Glutamatergic neuron (in vitro differentiated cells): ENCODE data around the gene HS6ST2. TPM values are rescaled to one million over a fixed set of nuclear protein-coding genes. Genes with fewer than 3 reads are reported as not detected.

Source experiments
- DNase-seq: peaks from one replicate; pipeline ENCODE4 v3.0.0; 2022
- H3K27ac Mint-ChIP-seq: one replicate; pipeline ENCODE4 v1.8.0; 2020; ENCODE audit warnings: mild to moderate bottlenecking, mixed read lengths, inconsistent platforms; ENCODE audit not compliant: unreplicated experiment
- H3K27me3 Mint-ChIP-seq: one replicate; pipeline ENCODE4 v1.8.0; 2020; ENCODE audit warnings: mild to moderate bottlenecking, moderate library complexity, mixed read lengths, inconsistent platforms; ENCODE audit not compliant: unreplicated experiment
- H3K36me3 Mint-ChIP-seq: one replicate; pipeline ENCODE4 v1.8.0; 2020; ENCODE audit warnings: mild to moderate bottlenecking, mixed read lengths, inconsistent platforms; ENCODE audit not compliant: unreplicated experiment
- H3K4me1 Mint-ChIP-seq: one replicate; pipeline ENCODE4 v1.8.0; 2020; ENCODE audit warnings: mild to moderate bottlenecking, low read depth, mixed read lengths, inconsistent platforms; ENCODE audit not compliant: unreplicated experiment
- H3K4me3 Mint-ChIP-seq: one replicate; pipeline ENCODE4 v1.8.0; 2020; ENCODE audit warnings: mild to moderate bottlenecking, mixed read lengths, inconsistent platforms; ENCODE audit not compliant: unreplicated experiment
- H3K9me3 Mint-ChIP-seq: one replicate; pipeline ENCODE4 v1.8.0; 2020; ENCODE audit warnings: mild to moderate bottlenecking, moderate library complexity, mixed read lengths, inconsistent platforms; ENCODE audit not compliant: unreplicated experiment
- CTCF ChIP-seq: fragments of 200-600 bp; sonication (generic); IDR thresholded peaks from one replicate; pipeline ENCODE4 v1.5.0; 2021; ENCODE audit not compliant: partially characterized antibody, unreplicated experiment
- total RNA-seq: library from RNA; stranded (reverse); fragmentation: NEBNext Ultra II Directional; extraction: Animal tissue kit (Norgen Biotek cat#: 25700); gene quantifications from one replicate; pipeline ENCODE4 v1.2.1, GENCODE V29; 2021; ENCODE audit not compliant: unreplicated experiment

Gene HS6ST2
- total RNA-seq, 1 donor from 2014 or later = 2.9 TPM

- no peaks in the 10 kb centered on the region for H3K9me3 Mint-ChIP-seq
Observed at GRCh38 chrX:132623300-132623699, 335.1 kb downstream of the HS6ST2 start.

GRCh38 chrX:132622130-132622529 is 336.3 kb downstream of the HS6ST2 start:
- Mint-ChIP-seq H3K27me3 (no peaks in the 10 kb centered on the region), H3K4me1 (no peaks in the 10 kb centered on the region), H3K36me3 (no peaks in the 10 kb centered on the region), H3K4me3 (no peak overlapping the region), H3K9me3 (no peaks in the 10 kb centered on the region), H3K27ac (no peak overlapping the region)
- no peak for DNase-seq
- TF ChIP-seq CTCF = no peak

More at GRCh38 chrX:132623300-132623699, 335.1 kb downstream of the HS6ST2 start:
- Mint-ChIP-seq H3K4me1 (no peaks in the 10 kb centered on the region), H3K4me3 (no peak overlapping the region), H3K27ac (no peak overlapping the region), H3K36me3 (no peaks in the 10 kb centered on the region), H3K27me3 (no peaks in the 10 kb centered on the region)
- TF ChIP-seq CTCF = no peak
- DNase-seq = no peak

- no peaks in the 10 kb centered on the region for H3K9me3 Mint-ChIP-seq
- DNase-seq = no peak
- H3K27me3 Mint-ChIP-seq = no peaks in the 10 kb centered on the region
- H3K4me1 Mint-ChIP-seq = no peaks in the 10 kb centered on the region
- no peak overlapping the region for H3K27ac Mint-ChIP-seq
- TF ChIP-seq CTCF = no peak
- no peaks in the 10 kb centered on the region for H3K36me3 Mint-ChIP-seq
- H3K4me3 Mint-ChIP-seq = no peak overlapping the region
Observed at GRCh38 chrX:132618810-132619209, 339.6 kb downstream of the HS6ST2 start.

GRCh38 chrX:132615391-132616131 is 342.9 kb downstream of the HS6ST2 start:
- DNase-seq = peak; percentile 34
- Mint-ChIP-seq H3K4me1 (no peaks in the 10 kb centered on the region), H3K27me3 (peaks cover 2% of the 10 kb centered on the region), H3K4me3 (no peak overlapping the region), H3K9me3 (no peaks in the 10 kb centered on the region), H3K36me3 (no peaks in the 10 kb centered on the region), H3K27ac (no peak overlapping the region)
- TF ChIP-seq CTCF = peak; percentile 55

GRCh38 chrX:132614297-132614696 is 344.1 kb downstream of the HS6ST2 start:
- Mint-ChIP-seq H3K27me3 (peaks cover 2% of the 10 kb centered on the region), H3K4me1 (no peaks in the 10 kb centered on the region), H3K9me3 (no peaks in the 10 kb centered on the region), H3K27ac (no peak overlapping the region), H3K36me3 (no peaks in the 10 kb centered on the region), H3K4me3 (no peak overlapping the region)
- no peak for TF ChIP-seq CTCF
- DNase-seq = no peak
